Panc1 (cell line): ENCODE data around the gene DESI1. TPM values are rescaled to one million over a fixed set of nuclear protein-coding genes. Genes with fewer than 3 reads are reported as not detected.

ENCODE experiments used
- ATAC-seq: fragments of 200-7000 bp; cut with Tn5 transposase; 2 replicates; pipeline ENCODE4 v1.9.1; 2020; ENCODE audit warnings: mild to moderate bottlenecking, moderate library complexity
- BruUV-seq: library from RNA; stranded (reverse); fragments of 400-500 nt; replicated peaks from 2 replicates; lab custom pipeline; 2021; lab: Mats Ljungman, UMichigan
- CTCF ChIA-PET: fragments of 300-600 bp; sonication (Branson Sonifier 250); formaldehyde crosslinking; loops from one replicate; lab custom pipeline; 2022; ENCODE audit warnings: antibody characterized with exemption; lab: Charles Lee
- POLR2A ChIA-PET: fragments of 300-600 bp; sonication (Branson Sonifier 250); formaldehyde crosslinking; loops from one replicate; lab custom pipeline; 2022; ENCODE audit warnings: antibody characterized with exemption; lab: Charles Lee
- DNase-seq: peaks from one replicate; pipeline ENCODE4 v3.0.0-alpha.2; 2010; ENCODE audit warnings: low read depth, low spot score
- H3K27ac ChIP-seq: 2 replicates; pipeline ENCODE4 v1.5.1; 2011; ENCODE audit warnings: mild to moderate bottlenecking, low read length, inconsistent platforms
- H3K27me3 ChIP-seq: fragments of 200-500 bp; sonication (Bioruptor generic); 2 replicates; pipeline ENCODE4 v1.6.0; 2014; ENCODE audit warnings: low read length, inconsistent platforms; ENCODE audit not compliant: control insufficient read depth, insufficient read depth
- H3K36me3 ChIP-seq: fragments of 200-500 bp; sonication (Bioruptor generic); 2 replicates; pipeline ENCODE4 v1.5.1; 2014; ENCODE audit warnings: inconsistent platforms, mild to moderate bottlenecking, low read length, moderate library complexity; ENCODE audit not compliant: control insufficient read depth, insufficient read depth
- H3K4me1 ChIP-seq: 2 replicates; pipeline ENCODE4 v1.5.1; 2011; ENCODE audit warnings: inconsistent platforms, mild to moderate bottlenecking, low read length, moderate library complexity; ENCODE audit not compliant: control insufficient read depth, insufficient read depth
- H3K4me3 ChIP-seq, 2 experiments: 2 replicates each; pipeline ENCODE4 v1.5.1; 2011 to 2012; ENCODE audit warnings: low read depth in 2 of 2, low read length in 2 of 2, mild to moderate bottlenecking in 2 of 2, inconsistent platforms in 1 of 2, moderate library complexity in 1 of 2
- H3K9me3 ChIP-seq: fragments of 200-500 bp; sonication (Bioruptor generic); 2 replicates; pipeline ENCODE4 v1.5.1; 2014; ENCODE audit warnings: low read depth, mild to moderate bottlenecking, inconsistent platforms, low read length, moderate library complexity; ENCODE audit not compliant: control insufficient read depth, insufficient read depth
- CTCF ChIP-seq: fragments of 450-650 bp; IDR thresholded peaks from 2 replicates; pipeline ENCODE4 v1.5.1; 2017; ENCODE audit warnings: mild to moderate bottlenecking
- POLR2AphosphoS5 ChIP-seq: IDR thresholded peaks from 2 replicates; pipeline ENCODE4 v1.6.1; 2012; ENCODE audit warnings: mild to moderate bottlenecking, low read depth, low read length, moderate library complexity
- REST ChIP-seq, 2 experiments: IDR thresholded peaks; 2 replicates each; pipeline ENCODE4 v1.6.1; 2011 to 2012; ENCODE audit warnings: low read depth in 2 of 2, control low read depth in 1 of 2, low read length in 1 of 2, mild to moderate bottlenecking in 1 of 2, moderate library complexity in 1 of 2; ENCODE audit not compliant: insufficient read depth in 1 of 2
- SIN3A ChIP-seq: IDR thresholded peaks from 2 replicates; pipeline ENCODE4 v1.6.1; 2012; ENCODE audit warnings: low read depth, mild to moderate bottlenecking, low read length, moderate library complexity, borderline replicate concordance; ENCODE audit not compliant: insufficient read depth
- TCF7L2 ChIP-seq: IDR thresholded peaks from 2 replicates; pipeline ENCODE4 v1.6.1; 2011; ENCODE audit warnings: mild to moderate bottlenecking, low read depth, low read length, inconsistent platforms
- in situ Hi-C: cut with HindIII; loops from 2 replicates; pipeline ENCODE4 v1.10.0; 2016; ENCODE audit warnings: low sequenced_read_pairs, low pct_unique_long_range_greater_than_20kb
- intact Hi-C: fragments of 100-400 bp; cut with micrococcal nuclease; formaldehyde crosslinking; loops from one replicate; pipeline ENCODE4 v1.10.0; 2022; ENCODE audit not compliant: unreplicated experiment
- total RNA-seq: library from RNA; stranded (reverse); gene quantifications from one replicate; pipeline ENCODE4 v1.2.1, GENCODE V29; 2021; ENCODE audit not compliant: unreplicated experiment

The DESI1 gene
- total RNA-seq, 1 experiment from 2014 or later: 33.5 TPM

- no peak for TF ChIP-seq TCF7L2
- no peak for TF ChIP-seq SIN3A
- no peak for TF ChIP-seq POLR2AphosphoS5
- no peak for TF ChIP-seq REST (IDR thresholded peaks at IDR 0.05; ENCODE audit: insufficient read depth in 1 of 2, low read depth in 2 of 2, low read length in 1 of 2)
- no peak for TF ChIP-seq CTCF
- CTCF ChIA-PET: no interaction called here
- no peaks in the 10 kb centered on the region for H3K27me3 ChIP-seq
- peak; percentile 43; the same call in 1 of the 2 replicates for ATAC-seq
- intact Hi-C loops: no loop called here
- peak overlapping the region; percentile 86 for H3K27ac ChIP-seq
- H3K4me3 ChIP-seq: peak overlapping the region; percentile 71 to 91
- H3K4me1 ChIP-seq: peaks cover 7% of the 10 kb centered on the region; the same call in 1 of the 2 replicates
- in situ Hi-C loops: no loop called here
- H3K9me3 ChIP-seq: no peaks in the 10 kb centered on the region
- no TSS peak for BruUV-seq
- DNase-seq: no peak
- POLR2A ChIA-PET: interaction anchor here (0.6 to 1.0 kb wide), 2 partner anchors 15 to 29 kb away, joined by 3 read pairs; no protein-coding TSS in a partner anchor
- H3K36me3 ChIP-seq: peaks cover 14% of the 10 kb centered on the region
Measured at GRCh38 chr22:41619979-41620588, 759 bp downstream of the DESI1 start.

GRCh38 chr22:41613456-41613855 lies 7.4 kb downstream of the DESI1 start:
- POLR2A ChIA-PET: no interaction called here
- Histone ChIP-seq H3K9me3 (no peaks in the 10 kb centered on the region), H3K4me1 (peaks cover 1% of the 10 kb centered on the region; the same call in 1 of the 2 replicates), H3K27me3 (no peaks in the 10 kb centered on the region), H3K36me3 (no peaks in the 10 kb centered on the region), H3K4me3 (no peak overlapping the region), H3K27ac (no peak overlapping the region)
- ATAC-seq (no peak), DNase-seq (no peak)
- CTCF ChIA-PET: no interaction called here
- in situ Hi-C loops (no loop called here), intact Hi-C loops (no loop called here)
- TF ChIP-seq POLR2AphosphoS5: no peak
- no peak for TF ChIP-seq REST (IDR thresholded peaks at IDR 0.05; ENCODE audit: insufficient read depth in 1 of 2, low read depth in 2 of 2, low read length in 1 of 2)
- no peak for TF ChIP-seq SIN3A
- BruUV-seq: no TSS peak
